GM19438 (cell line): ENCODE data around the gene NGDN.

Experiments used
- ATAC-seq: cut with Tn5 transposase; IDR thresholded peaks from one replicate; pipeline ENCODE4 v1.9.1; 2021; ENCODE audit warnings: low read depth; ENCODE audit not compliant: unreplicated experiment

Gene NGDN

DNA sequence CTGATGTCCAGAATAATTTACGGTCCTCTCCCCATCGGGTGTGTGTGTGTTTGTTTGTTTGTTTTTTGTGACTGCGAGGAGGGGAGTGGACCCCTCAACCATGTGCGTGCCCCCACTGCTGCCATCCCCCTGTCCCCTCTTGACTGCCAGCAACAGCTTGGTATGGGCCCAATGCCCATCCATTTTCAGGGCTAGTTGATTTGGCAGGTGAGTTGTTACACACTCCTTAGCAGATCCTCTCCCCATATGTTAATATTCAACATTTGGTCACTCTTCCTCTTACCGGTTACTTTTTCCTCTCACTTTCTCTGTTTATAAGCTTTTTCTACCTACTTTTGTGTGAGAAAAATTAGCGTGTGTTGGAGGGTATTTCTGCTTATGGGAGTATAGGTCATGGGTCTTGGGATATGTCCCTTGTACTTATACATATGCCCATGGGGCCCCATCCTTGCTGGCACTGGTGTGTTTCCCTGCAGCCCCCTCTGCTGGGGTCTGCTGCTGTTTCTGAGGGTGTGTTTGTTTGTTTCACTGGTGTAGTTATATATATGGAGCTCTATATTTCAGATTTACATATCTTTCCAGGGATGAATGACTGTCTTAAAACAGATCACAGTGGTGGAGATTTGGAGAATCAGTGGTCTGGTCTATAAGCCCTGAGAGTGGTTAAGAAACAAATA lies 48.3 kb downstream of the NGDN start:
- ATAC-seq, result no peak

- no peak for ATAC-seq
Measured at GRCh38 chr14:23518709-23519108, 49.2 kb downstream of the NGDN start.

DNA sequence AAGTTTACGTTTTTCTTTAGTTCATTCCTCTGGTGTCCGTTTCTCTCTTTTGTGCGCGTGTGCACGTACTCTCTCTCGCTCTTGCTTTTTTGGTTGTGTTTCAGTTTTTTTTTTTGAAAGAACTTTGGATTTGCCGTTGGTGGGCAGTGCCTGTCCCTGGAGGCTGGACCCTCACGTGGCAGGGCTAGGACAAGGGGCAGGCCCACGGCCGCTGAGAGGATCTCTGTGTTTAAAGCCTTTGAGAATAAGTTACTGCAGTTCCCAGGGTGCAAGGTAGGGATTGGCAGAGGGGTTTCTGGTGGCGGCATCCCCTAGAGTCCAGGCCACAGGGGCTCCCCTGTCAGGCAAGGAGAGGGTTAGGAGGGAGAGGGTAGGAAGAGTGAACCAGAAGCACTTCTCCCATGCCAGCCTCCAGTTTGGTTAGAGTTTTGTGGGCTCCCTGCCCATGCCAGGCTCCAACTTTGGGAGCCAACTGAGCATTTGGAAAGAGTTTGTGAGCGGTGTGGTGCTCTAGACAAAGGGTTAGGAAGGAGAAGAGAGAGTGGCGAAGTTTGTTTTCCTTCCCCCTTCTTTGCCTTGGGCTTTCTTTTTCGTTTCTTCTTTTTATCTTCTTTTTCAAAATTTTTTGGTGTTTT lies 51.5 kb downstream of the NGDN start:
- no peak for ATAC-seq

DNA sequence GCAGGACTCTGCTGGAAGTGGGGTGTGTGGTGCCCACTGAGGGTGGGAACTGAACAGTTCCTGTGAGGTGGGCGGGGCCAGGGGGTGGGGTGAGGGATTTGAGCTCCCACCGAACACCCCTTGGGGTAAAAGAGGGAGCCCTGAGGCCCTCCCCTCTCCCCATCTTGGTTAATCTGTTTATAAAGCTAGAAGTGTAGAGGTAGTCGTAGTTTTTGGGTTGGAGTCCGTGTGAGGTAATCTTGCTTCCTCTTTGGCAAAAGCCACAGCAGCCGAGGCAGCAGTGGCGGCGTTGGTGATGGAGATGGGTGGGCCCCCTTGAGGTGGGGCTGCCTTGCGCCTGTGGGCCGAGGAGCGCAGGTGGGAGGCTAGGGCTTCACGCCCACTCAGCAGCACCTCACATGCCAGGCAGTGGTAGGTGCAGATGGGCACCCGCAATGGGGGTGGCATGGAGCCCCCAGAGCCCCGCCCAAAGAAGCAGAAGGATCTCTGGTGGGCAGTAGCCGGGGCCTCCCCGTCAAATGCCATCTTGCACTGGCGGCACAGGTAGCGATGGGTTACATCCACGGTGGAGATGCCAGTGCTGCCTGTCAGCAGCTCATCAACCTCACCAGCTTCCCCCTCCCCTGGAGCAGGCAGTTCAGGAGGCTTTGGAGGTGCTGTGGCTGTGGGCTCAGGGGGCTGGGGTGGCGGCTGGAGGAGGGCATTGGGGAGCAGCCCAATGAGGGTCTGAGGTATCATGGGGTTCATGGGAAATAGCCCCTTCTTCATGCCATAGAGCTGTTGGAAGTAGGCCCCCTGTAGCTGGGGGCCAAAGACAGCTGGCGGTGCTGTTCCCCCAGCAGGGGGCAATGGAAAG lies 52.5 kb downstream of the NGDN start:
- no peak for ATAC-seq

- no peak for ATAC-seq
Measured at GRCh38 chr14:23522643-23523198, 53.2 kb downstream of the NGDN start.

- no peak for ATAC-seq
Measured at GRCh38 chr14:23523229-23524016, 53.9 kb downstream of the NGDN start.

DNA sequence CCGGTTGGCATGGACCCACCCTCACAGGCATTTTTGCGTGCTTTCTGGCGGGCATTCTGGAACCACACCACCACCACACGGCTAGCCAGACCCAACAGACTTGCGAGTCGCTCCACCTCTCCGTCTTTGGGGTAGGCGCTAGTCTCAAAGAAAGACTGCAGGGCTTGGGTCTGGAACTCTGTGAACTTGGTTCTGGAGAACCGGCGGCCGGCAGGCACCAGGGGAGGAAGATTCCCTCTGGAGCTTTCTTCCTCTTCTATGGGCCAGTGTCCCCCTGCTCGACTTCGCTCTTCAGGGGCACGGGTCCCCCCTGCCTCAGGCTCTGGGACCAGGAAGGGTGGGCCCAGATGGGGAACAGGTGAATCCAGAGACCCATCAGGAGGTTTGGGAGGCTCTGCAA lies 55.5 kb downstream of the NGDN start:
- ATAC-seq, result no peak

GRCh38 chr14:23525611-23526010 lies 56.1 kb downstream of the NGDN start:
- ATAC-seq, result no peak
